Vagina (tissue), 2 donors: ENCODE results near the gene ETV3. TPM values are rescaled to one million over a fixed set of nuclear protein-coding genes. Genes with fewer than 3 reads are reported as not detected.

ENCODE experiments used
- DNase-seq, 2 donors: peaks; one replicate each; pipeline ENCODE4 v3.0.0-alpha.2; 2017; ENCODE audit errors: extremely low spot score in 2 of 2
- H3K27ac ChIP-seq: fragments of 200-600 bp; sonication (generic); one replicate; pipeline ENCODE4 v1.5.1; 2019
- H3K27me3 ChIP-seq: fragments of 200-600 bp; sonication (generic); one replicate; pipeline ENCODE4 v1.5.1; 2019
- H3K36me3 ChIP-seq, 2 donors: fragments of 200-600 bp; sonication (generic); one replicate each; pipeline ENCODE4 v1.5.1; 2017 to 2019
- H3K4me1 ChIP-seq: fragments of 200-600 bp; sonication (generic); one replicate; pipeline ENCODE4 v1.5.1; 2019
- H3K4me3 ChIP-seq, 2 donors: fragments of 200-600 bp; sonication (generic); 1 replicate in 1 of 2; 2 replicates in 1 of 2; pipeline ENCODE4 v1.5.1; 2016 to 2019
- H3K9me3 ChIP-seq: fragments of 200-600 bp; sonication (generic); one replicate; pipeline ENCODE4 v1.5.1; 2019
- CTCF ChIP-seq, 3 experiments: fragments of 450-650 bp in 2 of 3; fragments of 200-600 bp in 1 of 3; sonication (generic) in 1 of 3; IDR thresholded peaks; one replicate each; pipeline ENCODE4 v1.5.1; 2017 to 2019; ENCODE audit warnings: antibody characterized with exemption in 3 of 3, mild to moderate bottlenecking in 2 of 3, moderate library complexity in 2 of 3
- POLR2A ChIP-seq, 2 donors: fragments of 450-650 bp; IDR thresholded peaks; one replicate each; pipeline ENCODE4 v1.6.1; 2017; ENCODE audit warnings: antibody characterized with exemption in 2 of 2, mild to moderate bottlenecking in 2 of 2, moderate library complexity in 2 of 2
- POLR2AphosphoS5 ChIP-seq, 2 donors: sonication (generic); formaldehyde crosslinking; IDR thresholded peaks; one replicate each; pipeline ENCODE4 v1.9.0; 2017; ENCODE audit warnings: antibody characterized with exemption in 2 of 2, mild to moderate bottlenecking in 2 of 2, low read depth in 1 of 2; ENCODE audit not compliant: insufficient read depth in 1 of 2
- intact Hi-C: fragments of 100-400 bp; cut with DNase I; formaldehyde crosslinking; loops from one replicate; pipeline ENCODE4 v1.15.1; 2023
- total RNA-seq: library from RNA; depleted of rRNA; stranded (reverse); fragments of >200 nt; gene quantifications from one replicate; pipeline ENCODE4 v1.2.3, GENCODE V29; 2016

ETV3 gene
- total RNA-seq, 1 donor from 2014 or later: 37.3 TPM

GRCh38 chr1:157167437-157167836 lies 29.2 kb upstream of the ETV3 start:
- no peak overlapping the region for H3K27ac ChIP-seq
- no peak for DNase-seq
- no peak for TF ChIP-seq CTCF (IDR thresholded peaks at IDR 0.05)
- TF ChIP-seq POLR2A (IDR thresholded peaks at IDR 0.05): no peak
- no peak for TF ChIP-seq POLR2AphosphoS5 (IDR thresholded peaks at IDR 0.05; ENCODE audit: insufficient read depth in 1 of 2, low read depth in 1 of 2)
- H3K4me3 ChIP-seq: no peak overlapping the region
- H3K4me1 ChIP-seq: no peaks in the 10 kb centered on the region
- intact Hi-C loops: loop anchor here (10.0 kb wide), 1 partner anchor 317 kb away; no protein-coding TSS in a partner anchor
- no peaks in the 10 kb centered on the region for H3K9me3 ChIP-seq
- H3K27me3 ChIP-seq: no peaks in the 10 kb centered on the region
- no peaks in the 10 kb centered on the region for H3K36me3 ChIP-seq

- Histone ChIP-seq H3K4me3 (no peak overlapping the region), H3K9me3 (no peaks in the 10 kb centered on the region), H3K27ac (no peak overlapping the region), H3K4me1 (no peaks in the 10 kb centered on the region), H3K27me3 (no peaks in the 10 kb centered on the region), H3K36me3 (no peaks in the 10 kb centered on the region)
- no peak for TF ChIP-seq POLR2A (IDR thresholded peaks at IDR 0.05)
- TF ChIP-seq POLR2AphosphoS5 (IDR thresholded peaks at IDR 0.05; ENCODE audit: insufficient read depth in 1 of 2, low read depth in 1 of 2): no peak
- no peak for TF ChIP-seq CTCF (IDR thresholded peaks at IDR 0.05)
- DNase-seq: no peak
- intact Hi-C loops: loop anchor here (10.0 kb wide), 1 partner anchor 318 kb away; no protein-coding TSS in a partner anchor
These were observed 28.4 kb upstream of the ETV3 start for GRCh38 chr1:157166590-157166989.

- Histone ChIP-seq H3K4me3 (no peak overlapping the region), H3K9me3 (no peaks in the 10 kb centered on the region), H3K27me3 (no peaks in the 10 kb centered on the region), H3K27ac (no peak overlapping the region), H3K36me3 (no peaks in the 10 kb centered on the region), H3K4me1 (no peaks in the 10 kb centered on the region)
- intact Hi-C loops: loop anchor here (2.0 to 10.0 kb wide), 2 partner anchors 75 to 321 kb away; no protein-coding TSS in a partner anchor
- no peak for DNase-seq
- TF ChIP-seq POLR2AphosphoS5 (IDR thresholded peaks at IDR 0.05; ENCODE audit: insufficient read depth in 1 of 2, low read depth in 1 of 2) (no peak), CTCF (IDR thresholded peaks at IDR 0.05) (peak; percentile 21 to 76 (median 54)), POLR2A (IDR thresholded peaks at IDR 0.05) (no peak)
These were observed 25.3 kb upstream of the ETV3 start for GRCh38 chr1:157163273-157164127.

GRCh38 chr1:157162345-157162744 lies 24.1 kb upstream of the ETV3 start:
- Histone ChIP-seq H3K27me3 (no peaks in the 10 kb centered on the region), H3K4me3 (no peak overlapping the region), H3K27ac (no peak overlapping the region), H3K36me3 (no peaks in the 10 kb centered on the region), H3K9me3 (no peaks in the 10 kb centered on the region), H3K4me1 (no peaks in the 10 kb centered on the region)
- no peak for TF ChIP-seq POLR2A (IDR thresholded peaks at IDR 0.05)
- no peak for DNase-seq
- intact Hi-C loops: loop anchor here (2.0 to 10.0 kb wide), 2 partner anchors 74 to 322 kb away; no protein-coding TSS in a partner anchor

- no peaks in the 10 kb centered on the region for H3K9me3 ChIP-seq
- H3K4me1 ChIP-seq: no peaks in the 10 kb centered on the region
- H3K36me3 ChIP-seq: no peaks in the 10 kb centered on the region
- no peak overlapping the region for H3K4me3 ChIP-seq
- no peak overlapping the region for H3K27ac ChIP-seq
- DNase-seq: no peak
- no peaks in the 10 kb centered on the region for H3K27me3 ChIP-seq
- no peak for TF ChIP-seq CTCF (IDR thresholded peaks at IDR 0.05)
- no peak for TF ChIP-seq POLR2A (IDR thresholded peaks at IDR 0.05)
- TF ChIP-seq POLR2AphosphoS5 (IDR thresholded peaks at IDR 0.05; ENCODE audit: insufficient read depth in 1 of 2, low read depth in 1 of 2): no peak
- intact Hi-C loops: loop anchor here (2.0 to 10.0 kb wide), 2 partner anchors 73 to 323 kb away; no protein-coding TSS in a partner anchor
These were observed 23.7 kb upstream of the ETV3 start for GRCh38 chr1:157161901-157162300.
